OCI-LY3 (cell line): ENCODE measurements around the gene RPS6KA2.

Experiments
- EZH2phosphoT487 ChIP-seq: fragments of 200-600 bp; shearing (Covaris generic); IDR thresholded peaks from 2 replicates; pipeline ENCODE4 v1.6.1; 2018; ENCODE audit warnings: antibody characterized with exemption, mixed run types, low read depth
- TF ChIP-seq, protein P1 (sequence below): fragments of 200-600, 300-600 bp; sonication (generic); IDR thresholded peaks from 2 replicates; pipeline ENCODE4 v1.5.1; 2014; ENCODE audit warnings: antibody characterized with exemption, low read length, low read depth

DNA sequence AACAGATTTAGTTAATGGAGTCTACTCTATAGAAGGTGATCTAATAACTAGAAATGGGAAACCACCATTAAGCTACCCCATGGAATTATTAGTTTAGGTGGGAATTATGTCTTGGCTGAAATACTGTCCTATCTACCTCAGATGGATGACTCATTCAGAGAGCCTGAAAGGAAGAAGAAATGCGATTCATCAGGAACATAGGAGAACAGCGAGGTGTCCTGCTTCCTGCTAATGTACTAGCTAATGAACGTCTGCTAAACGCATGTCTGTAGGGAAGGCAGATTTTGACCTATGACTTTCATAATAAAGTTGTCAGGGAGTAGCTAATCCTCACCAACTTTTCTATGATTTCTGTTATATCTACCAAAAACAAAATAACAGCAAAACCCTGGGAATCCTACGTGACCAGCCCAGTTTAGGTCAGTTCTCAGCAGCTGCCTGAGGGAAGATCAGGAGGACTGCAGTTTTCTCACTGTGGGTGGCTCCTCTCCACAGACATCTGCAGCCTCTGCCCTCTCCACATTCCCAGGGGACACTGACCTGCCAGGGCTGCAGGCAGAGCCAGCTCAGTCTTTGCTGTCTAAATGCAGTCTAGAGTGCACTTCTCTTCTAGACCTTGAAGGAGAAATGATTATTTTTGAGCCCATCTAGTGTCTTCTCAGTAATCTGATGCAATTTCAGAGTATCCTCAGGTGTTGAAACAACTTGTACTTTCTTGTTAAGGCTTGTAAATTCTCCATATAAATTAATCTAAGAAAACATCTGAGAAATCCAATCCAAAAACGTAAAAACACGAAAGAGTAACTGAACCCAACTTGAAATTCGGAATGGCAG lies 266.6 kb downstream of the RPS6KA2 start:
- TF ChIP-seq, protein P1, sequence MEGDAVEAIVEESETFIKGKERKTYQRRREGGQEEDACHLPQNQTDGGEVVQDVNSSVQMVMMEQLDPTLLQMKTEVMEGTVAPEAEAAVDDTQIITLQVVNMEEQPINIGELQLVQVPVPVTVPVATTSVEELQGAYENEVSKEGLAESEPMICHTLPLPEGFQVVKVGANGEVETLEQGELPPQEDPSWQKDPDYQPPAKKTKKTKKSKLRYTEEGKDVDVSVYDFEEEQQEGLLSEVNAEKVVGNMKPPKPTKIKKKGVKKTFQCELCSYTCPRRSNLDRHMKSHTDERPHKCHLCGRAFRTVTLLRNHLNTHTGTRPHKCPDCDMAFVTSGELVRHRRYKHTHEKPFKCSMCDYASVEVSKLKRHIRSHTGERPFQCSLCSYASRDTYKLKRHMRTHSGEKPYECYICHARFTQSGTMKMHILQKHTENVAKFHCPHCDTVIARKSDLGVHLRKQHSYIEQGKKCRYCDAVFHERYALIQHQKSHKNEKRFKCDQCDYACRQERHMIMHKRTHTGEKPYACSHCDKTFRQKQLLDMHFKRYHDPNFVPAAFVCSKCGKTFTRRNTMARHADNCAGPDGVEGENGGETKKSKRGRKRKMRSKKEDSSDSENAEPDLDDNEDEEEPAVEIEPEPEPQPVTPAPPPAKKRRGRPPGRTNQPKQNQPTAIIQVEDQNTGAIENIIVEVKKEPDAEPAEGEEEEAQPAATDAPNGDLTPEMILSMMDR = no peak
- TF ChIP-seq EZH2phosphoT487 = no peak
